ENCODE results near the gene FKBP1A.

Gene FKBP1A

GRCh38 chr20:1332749-1333300 lies 60.0 kb downstream of the FKBP1A start:
- DNase-seq (ENCODE audit: low read depth in 3 of 3) = no peak

- DNase-seq (ENCODE audit: low read depth in 3 of 3) = no peak
Measured at GRCh38 chr20:1331801-1332453, 60.9 kb downstream of the FKBP1A start.

- no peak for DNase-seq (ENCODE audit: low read depth in 3 of 3)
Measured at GRCh38 chr20:1331101-1331500, 61.8 kb downstream of the FKBP1A start.

- DNase-seq (ENCODE audit: low read depth in 3 of 3) = peak in 1 of 3 experiments; percentile 14
Measured at GRCh38 chr20:1330075-1330830, 62.6 kb downstream of the FKBP1A start.

GRCh38 chr20:1328680-1329330 lies 64.0 kb downstream of the FKBP1A start, which contains the start of gene SDCBP2:
Gene SDCBP2, minus strand, starts transcription at chr20:1329139. Its CDS starts 8,723 bp downstream, at chr20:1320416.
- DNase-seq (ENCODE audit: low read depth in 3 of 3) = no peak

GRCh38 chr20:1327827-1328679 lies 64.8 kb downstream of the FKBP1A start:
- no peak for DNase-seq (ENCODE audit: low read depth in 3 of 3)

GRCh38 chr20:1327241-1327653 lies 65.6 kb downstream of the FKBP1A start:
- DNase-seq (ENCODE audit: low read depth in 3 of 3) = no peak

- no peak for DNase-seq (ENCODE audit: low read depth in 3 of 3)
Measured at GRCh38 chr20:1326031-1326930, 66.6 kb downstream of the FKBP1A start.

GRCh38 chr20:1325173-1326030 lies 67.5 kb downstream of the FKBP1A start:
- DNase-seq (ENCODE audit: low read depth in 3 of 3) = peak; percentile 98 to 99 (median 99)

- DNase-seq (ENCODE audit: low read depth in 3 of 3) = peak in 2 of 3 experiments; percentile 17 to 38
Measured at GRCh38 chr20:1324598-1325172, 68.2 kb downstream of the FKBP1A start.

GRCh38 chr20:1323830-1324597 lies 68.8 kb downstream of the FKBP1A start:
- DNase-seq (ENCODE audit: low read depth in 3 of 3) = no peak

- DNase-seq (ENCODE audit: low read depth in 3 of 3) = no peak
Measured at GRCh38 chr20:1323256-1323655, 69.6 kb downstream of the FKBP1A start.

GRCh38 chr20:1322511-1323245 lies 70.2 kb downstream of the FKBP1A start:
- no peak for DNase-seq (ENCODE audit: low read depth in 3 of 3)

GRCh38 chr20:1321654-1321939 lies 71.3 kb downstream of the FKBP1A start:
- DNase-seq (ENCODE audit: low read depth in 3 of 3) = no peak

GRCh38 chr20:1320902-1321653 lies 71.8 kb downstream of the FKBP1A start:
- DNase-seq (ENCODE audit: low read depth in 3 of 3) = no peak

GRCh38 chr20:1320016-1320415 lies 72.8 kb downstream of the FKBP1A start:
- DNase-seq (ENCODE audit: low read depth in 3 of 3) = no peak

- no peak for DNase-seq (ENCODE audit: low read depth in 3 of 3)
Measured at GRCh38 chr20:1319462-1319861, 73.4 kb downstream of the FKBP1A start.

Measured in stimulated activated CD4-positive, alpha-beta T cell treated with anti-CD3 and anti-CD28 coated beads, TNF-alpha, amount 100 ng/mL, for 4 hours (primary cell).